ENCODE measurements around the gene C19orf67. TPM values are rescaled to one million over a fixed set of nuclear protein-coding genes. Genes with fewer than 3 reads are reported as not detected.

C19orf67 gene
- total and polyA plus RNA-seq, 2 of the 4 experiments (the other 2 are of a cell fraction): not detected

GRCh38 chr19:14115756-14116155 lies 30.2 kb upstream of the C19orf67 start:
- H3K36me3 ChIP-seq (ENCODE audit: control insufficient read depth, insufficient read depth, low read length): no peaks in the 10 kb centered on the region
- H3K9me1 ChIP-seq (ENCODE audit: insufficient read depth, low read length): peaks cover 17% of the 10 kb centered on the region; the same call in 1 of the 2 replicates
- H2BK120ac ChIP-seq (ENCODE audit: low read depth, low read length): no peak overlapping the region
- peak overlapping the region; percentile 91; the same call in 1 of the 2 replicates for H3K23ac ChIP-seq (ENCODE audit: low read depth, low read length)
- no peak overlapping the region for H2BK15ac ChIP-seq (ENCODE audit: low read depth, low read length)
- no peak overlapping the region for H3K14ac ChIP-seq (replicated peaks; ENCODE audit: low read depth, low read length)
- H3K56ac ChIP-seq (ENCODE audit: extremely low read depth, insufficient read depth, low read length): no peak overlapping the region
- no CpG with 5 or more reads among the region's 5 CpGs for WGBS, 2 experiments (ENCODE audit: extremely low coverage in 2 of 2, insufficient read length in 1 of 2)
- no peak overlapping the region for H2AK9ac ChIP-seq (replicated peaks; ENCODE audit: low read depth, low read length, poor library complexity)
- BruUV-seq (replicated peaks): no TSS peak
- ChIA-PET CTCF (interaction anchor here (0.6 to 1.7 kb wide), 3 partner anchors 21 to 329 kb away, joined by 3 to 8 read pairs (median 3); partner anchors contain the start of genes ASF1B and MISP3), POLR2A (ENCODE audit: unreplicated experiment) (no interaction called here)
- DNase-seq: no peak
- in situ Hi-C loops (cut with MboI; ENCODE audit: low sequenced_read_pairs): no loop called here
- H3K4me1 ChIP-seq (ENCODE audit: control insufficient read depth, insufficient read depth, low read length): peaks cover 26% of the 10 kb centered on the region
- H3K9me3 ChIP-seq (ENCODE audit: control insufficient read depth, insufficient read depth, low read length): no peaks in the 10 kb centered on the region
- ATAC-seq (ENCODE audit: low read depth): no peak
- TF ChIP-seq MAZ (IDR thresholded peaks at IDR 0.05; ENCODE audit: borderline replicate concordance, low read depth, low read length): no peak
- TF ChIP-seq SMC3 (IDR thresholded peaks at IDR 0.05; ENCODE audit: low read depth, low read length): no peak
- no peak for TF ChIP-seq NFE2L2 (IDR thresholded peaks at IDR 0.05; ENCODE audit: low read depth, low read length)
- TF ChIP-seq, protein P1, sequence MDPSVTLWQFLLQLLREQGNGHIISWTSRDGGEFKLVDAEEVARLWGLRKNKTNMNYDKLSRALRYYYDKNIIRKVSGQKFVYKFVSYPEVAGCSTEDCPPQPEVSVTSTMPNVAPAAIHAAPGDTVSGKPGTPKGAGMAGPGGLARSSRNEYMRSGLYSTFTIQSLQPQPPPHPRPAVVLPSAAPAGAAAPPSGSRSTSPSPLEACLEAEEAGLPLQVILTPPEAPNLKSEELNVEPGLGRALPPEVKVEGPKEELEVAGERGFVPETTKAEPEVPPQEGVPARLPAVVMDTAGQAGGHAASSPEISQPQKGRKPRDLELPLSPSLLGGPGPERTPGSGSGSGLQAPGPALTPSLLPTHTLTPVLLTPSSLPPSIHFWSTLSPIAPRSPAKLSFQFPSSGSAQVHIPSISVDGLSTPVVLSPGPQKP (IDR thresholded peaks at IDR 0.05; ENCODE audit: borderline replicate concordance, low read depth, low read length): no peak
- TF ChIP-seq CTCF (conservative IDR thresholded peaks at IDR 0.05; ENCODE audit: low read depth, low read length): no peak
- TF ChIP-seq MXI1 (IDR thresholded peaks at IDR 0.05; ENCODE audit: borderline replicate concordance, low read depth, low read length): no peak
- TF ChIP-seq RAD21 (IDR thresholded peaks at IDR 0.05; ENCODE audit: low read length): no peak
- TF ChIP-seq MAFK (IDR thresholded peaks at IDR 0.05; ENCODE audit: low read depth, low read length): no peak
- no peak for TF ChIP-seq CEBPB (IDR thresholded peaks at IDR 0.05; ENCODE audit: low read depth, low read length)
- TF ChIP-seq BHLHE40 (IDR thresholded peaks at IDR 0.05; ENCODE audit: low read depth, low read length): no peak
- no peak for TF ChIP-seq FOS (IDR thresholded peaks at IDR 0.05; ENCODE audit: low read depth, low read length)
- TF ChIP-seq CHD1 (IDR thresholded peaks at IDR 0.05; ENCODE audit: low read depth, low read length): no peak
- no peak for TF ChIP-seq RFX5 (IDR thresholded peaks at IDR 0.05; ENCODE audit: low read depth, low read length)
- TF ChIP-seq RCOR1 (IDR thresholded peaks at IDR 0.05; ENCODE audit: insufficient replicate concordance, low read length): no peak
- no peak for TF ChIP-seq POLR2A (IDR thresholded peaks at IDR 0.05; ENCODE audit: low read depth, low read length)
- no peak for TF ChIP-seq USF2 (IDR thresholded peaks at IDR 0.05; ENCODE audit: low read depth, low read length)
- no peak overlapping the region for H2BK20ac ChIP-seq (ENCODE audit: low read depth, low read length)
- no peak overlapping the region for H3K9ac ChIP-seq (ENCODE audit: low read depth, low read length)
- no peak overlapping the region for H4K91ac ChIP-seq (ENCODE audit: insufficient read depth, low read depth, low read length)
- no peak overlapping the region for H2BK5ac ChIP-seq (ENCODE audit: low read depth, low read length, poor library complexity, severe bottlenecking)
- peaks cover 10 to 73% of the 10 kb centered on the region in 2 experiments for H3K79me1 ChIP-seq (ENCODE audit: low read depth in 1 of 2, low read length in 2 of 2)
- H3K18ac ChIP-seq (ENCODE audit: low read depth, low read length): no peak overlapping the region
- H3K4ac ChIP-seq (ENCODE audit: low read depth, low read length): no peak overlapping the region
- peaks cover 8% of the 10 kb centered on the region for H4K20me1 ChIP-seq (ENCODE audit: insufficient read depth, low read length)
- no peak overlapping the region for H4K5ac ChIP-seq (ENCODE audit: low read depth, low read length)
- H3K27ac ChIP-seq (ENCODE audit: insufficient read depth, low read length): no peak overlapping the region
- no peak overlapping the region for H2AFZ ChIP-seq (replicated peaks; ENCODE audit: low read length, poor library complexity)
- intact Hi-C loops (cut with micrococcal nuclease): no loop called here
- dilution Hi-C loops (cut with HindIII; ENCODE audit: low sequenced_read_pairs, unreplicated experiment): no loop called here
- H2AK5ac ChIP-seq (ENCODE audit: low read depth, low read length): 0 out of 2 replicates have a peak overlapping the region, but pooled peaks have one; percentile 32
- H4K8ac ChIP-seq (ENCODE audit: low read depth in 2 of 2, low read length in 2 of 2): no peak overlapping the region
- H3K27me3 ChIP-seq (ENCODE audit: control insufficient read depth, insufficient read depth, low read length): no peaks in the 10 kb centered on the region
- no peak overlapping the region for H3K4me3 ChIP-seq (ENCODE audit: insufficient read depth, low read depth, low read length)
- H3K4me2 ChIP-seq (ENCODE audit: low read depth, low read length): no peak overlapping the region

All from IMR-90 (cell line).